Parathyroid adenoma (tissue), 2 donors: ENCODE results near the gene CALML6.

Experiments used
- H2AFZ ChIP-seq: fragments of 300-600 bp; sonication (generic); one replicate; pipeline ENCODE4 v1.7.0; 2017; ENCODE audit warnings: antibody characterized with exemption, mild to moderate bottlenecking
- H3K27ac ChIP-seq: fragments of 300-600 bp; sonication (generic); one replicate; pipeline ENCODE4 v1.7.0; 2017
- H3K27me3 ChIP-seq: fragments of 300-600 bp; sonication (generic); one replicate; pipeline ENCODE4 v1.7.0; 2017; ENCODE audit warnings: low read length; ENCODE audit not compliant: control insufficient read depth, insufficient read depth
- H3K36me3 ChIP-seq: fragments of 300-600 bp; sonication (generic); one replicate; pipeline ENCODE4 v1.7.0; 2017; ENCODE audit warnings: low read length; ENCODE audit not compliant: control insufficient read depth, insufficient read depth
- H3K4me1 ChIP-seq: fragments of 300-600 bp; sonication (generic); one replicate; pipeline ENCODE4 v1.7.0; 2017; ENCODE audit warnings: control low read depth
- H3K4me2 ChIP-seq: fragments of 300-600 bp; sonication (generic); one replicate; pipeline ENCODE4 v1.7.0; 2017; ENCODE audit warnings: low read length
- H3K4me3 ChIP-seq: fragments of 300-600 bp; sonication (generic); one replicate; pipeline ENCODE4 v1.7.0; 2017; ENCODE audit warnings: low read depth, low read length
- H3K79me2 ChIP-seq: fragments of 300-600 bp; sonication (generic); one replicate; pipeline ENCODE4 v1.7.0; 2017; ENCODE audit warnings: control low read depth
- H3K9ac ChIP-seq: fragments of 300-600 bp; sonication (generic); one replicate; pipeline ENCODE4 v1.7.0; 2017; ENCODE audit warnings: mild to moderate bottlenecking
- H3K9me3 ChIP-seq: fragments of 300-600 bp; sonication (generic); one replicate; pipeline ENCODE4 v1.7.0; 2017; ENCODE audit warnings: low read length; ENCODE audit not compliant: control insufficient read depth
- TF ChIP-seq, protein P1 (sequence below): fragments of 300-600 bp; sonication (generic); IDR thresholded peaks from one replicate; pipeline ENCODE4 v1.7.0; 2017; ENCODE audit warnings: antibody characterized with exemption, mild to moderate bottlenecking
- donor health status: primary hyperparathyroidism.

CALML6 gene

DNA sequence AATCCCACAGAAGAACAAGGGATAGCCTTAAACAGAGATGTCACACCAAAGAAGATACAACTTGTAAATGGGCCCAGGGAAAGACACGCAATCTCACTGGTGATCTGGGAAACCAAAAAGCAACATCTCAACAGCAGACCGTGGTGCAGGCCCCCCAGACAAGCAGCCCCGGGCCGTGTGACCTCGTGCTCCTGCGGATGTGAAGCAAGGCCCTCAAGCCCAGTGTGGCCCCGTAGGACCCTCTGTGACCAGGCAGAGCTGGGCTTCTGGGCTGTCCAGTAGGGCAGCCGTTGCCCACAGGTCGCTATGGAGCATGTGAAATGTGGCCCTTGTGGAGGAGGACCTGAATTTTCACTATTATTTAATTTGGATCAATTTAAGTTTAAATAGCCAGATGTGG lies 39.0 kb downstream of the CALML6 start:
- H3K27me3 ChIP-seq: no peaks in the 10 kb centered on the region
- H2AFZ ChIP-seq: no peak overlapping the region
- no peaks in the 10 kb centered on the region for H3K9me3 ChIP-seq
- no peak overlapping the region for H3K9ac ChIP-seq
- no peaks in the 10 kb centered on the region for H3K4me1 ChIP-seq
- no peaks in the 10 kb centered on the region for H3K36me3 ChIP-seq
- H3K27ac ChIP-seq: no peak overlapping the region
- H3K4me3 ChIP-seq: no peak overlapping the region
- TF ChIP-seq, protein P1, sequence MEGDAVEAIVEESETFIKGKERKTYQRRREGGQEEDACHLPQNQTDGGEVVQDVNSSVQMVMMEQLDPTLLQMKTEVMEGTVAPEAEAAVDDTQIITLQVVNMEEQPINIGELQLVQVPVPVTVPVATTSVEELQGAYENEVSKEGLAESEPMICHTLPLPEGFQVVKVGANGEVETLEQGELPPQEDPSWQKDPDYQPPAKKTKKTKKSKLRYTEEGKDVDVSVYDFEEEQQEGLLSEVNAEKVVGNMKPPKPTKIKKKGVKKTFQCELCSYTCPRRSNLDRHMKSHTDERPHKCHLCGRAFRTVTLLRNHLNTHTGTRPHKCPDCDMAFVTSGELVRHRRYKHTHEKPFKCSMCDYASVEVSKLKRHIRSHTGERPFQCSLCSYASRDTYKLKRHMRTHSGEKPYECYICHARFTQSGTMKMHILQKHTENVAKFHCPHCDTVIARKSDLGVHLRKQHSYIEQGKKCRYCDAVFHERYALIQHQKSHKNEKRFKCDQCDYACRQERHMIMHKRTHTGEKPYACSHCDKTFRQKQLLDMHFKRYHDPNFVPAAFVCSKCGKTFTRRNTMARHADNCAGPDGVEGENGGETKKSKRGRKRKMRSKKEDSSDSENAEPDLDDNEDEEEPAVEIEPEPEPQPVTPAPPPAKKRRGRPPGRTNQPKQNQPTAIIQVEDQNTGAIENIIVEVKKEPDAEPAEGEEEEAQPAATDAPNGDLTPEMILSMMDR: no peak
- H3K79me2 ChIP-seq: no peaks in the 10 kb centered on the region
- no peak overlapping the region for H3K4me2 ChIP-seq

DNA sequence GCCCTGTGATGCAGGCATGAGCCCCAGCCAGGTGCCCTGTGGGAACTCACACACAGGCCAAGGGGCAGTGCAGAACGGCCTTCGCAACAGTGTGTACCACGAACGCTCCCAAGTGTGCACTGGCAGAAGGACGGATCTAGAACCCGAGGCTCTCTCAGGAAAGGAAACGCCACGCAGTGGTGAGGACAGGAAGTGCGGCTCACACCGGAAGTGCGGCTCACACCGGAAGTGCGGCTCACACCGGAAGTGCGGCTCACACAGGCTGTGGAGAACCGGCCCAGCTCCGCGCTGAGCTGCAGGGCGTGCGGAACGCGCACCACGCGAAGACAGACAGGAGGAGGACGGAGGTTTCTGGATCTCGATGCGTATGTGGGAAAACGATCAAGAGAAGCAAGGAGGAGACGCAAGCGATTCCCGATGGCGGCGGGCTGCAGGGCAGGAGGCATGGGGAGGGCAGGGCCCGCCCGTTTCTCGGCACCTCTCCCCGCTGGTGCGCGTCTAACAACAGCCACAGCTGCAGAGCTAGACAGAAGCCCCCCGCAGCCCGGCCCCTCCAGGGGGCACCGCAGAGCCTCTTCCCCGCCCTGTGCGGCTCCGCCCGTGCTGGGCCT lies 39.9 kb downstream of the CALML6 start:
- Histone ChIP-seq H3K79me2 (no peaks in the 10 kb centered on the region), H3K9ac (no peak overlapping the region), H3K36me3 (no peaks in the 10 kb centered on the region), H3K4me2 (no peak overlapping the region), H3K4me3 (no peak overlapping the region), H3K27me3 (no peaks in the 10 kb centered on the region), H3K9me3 (no peaks in the 10 kb centered on the region), H3K27ac (no peak overlapping the region), H3K4me1 (no peaks in the 10 kb centered on the region), H2AFZ (no peak overlapping the region)
- TF ChIP-seq, protein P1: no peak

DNA sequence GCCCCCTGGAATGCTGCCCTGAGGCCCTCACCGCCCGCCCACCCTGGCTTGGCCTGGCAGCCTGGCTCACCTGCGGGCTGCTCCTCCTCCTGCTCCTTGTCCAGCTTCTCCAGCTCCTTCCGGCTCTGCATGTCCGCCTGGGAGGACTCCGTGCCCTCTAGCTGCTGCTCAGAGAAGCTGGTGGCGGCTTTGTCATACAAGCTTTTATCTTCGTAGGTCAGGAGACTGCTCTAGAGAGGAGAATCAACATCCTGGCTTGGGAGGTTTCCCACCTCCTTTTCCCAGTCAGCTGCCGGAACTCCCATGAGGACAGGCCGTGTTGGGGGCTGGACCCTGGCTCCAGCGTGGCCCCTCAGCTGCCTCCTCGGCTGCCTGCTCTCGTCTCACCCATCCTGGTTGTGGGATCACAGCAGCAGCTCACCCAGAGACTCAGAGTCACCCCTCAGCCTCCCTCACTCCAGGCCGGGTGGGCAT lies 40.6 kb downstream of the CALML6 start:
- H3K9me3 ChIP-seq: no peaks in the 10 kb centered on the region
- no peak overlapping the region for H3K27ac ChIP-seq
- no peaks in the 10 kb centered on the region for H3K79me2 ChIP-seq
- no peak overlapping the region for H3K4me3 ChIP-seq
- no peak overlapping the region for H3K4me2 ChIP-seq
- no peaks in the 10 kb centered on the region for H3K36me3 ChIP-seq
- no peak overlapping the region for H3K9ac ChIP-seq
- H2AFZ ChIP-seq: no peak overlapping the region
- no peaks in the 10 kb centered on the region for H3K27me3 ChIP-seq
- no peaks in the 10 kb centered on the region for H3K4me1 ChIP-seq
- TF ChIP-seq, protein P1: no peak

DNA sequence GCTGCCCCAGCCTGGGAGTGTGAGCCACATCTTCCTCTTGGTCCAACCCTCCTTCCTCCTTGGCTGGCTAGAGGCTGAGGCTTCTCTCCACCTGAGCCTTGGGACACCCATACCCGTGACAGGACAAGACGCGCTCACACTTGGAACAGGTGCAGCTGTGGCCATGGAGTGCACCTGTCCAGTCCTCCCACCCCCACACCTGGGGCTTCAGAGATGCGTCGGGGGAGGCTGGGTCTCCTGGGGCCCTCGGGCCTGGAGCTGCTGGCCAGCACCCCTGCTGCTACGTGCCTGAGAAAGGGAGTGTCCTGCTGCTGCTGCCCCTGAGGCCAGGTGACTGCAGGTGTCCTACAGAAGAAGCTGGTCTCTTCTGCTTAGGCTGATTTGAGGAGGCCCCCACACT lies 41.0 kb downstream of the CALML6 start:
- Histone ChIP-seq H3K36me3 (no peaks in the 10 kb centered on the region), H3K4me3 (no peak overlapping the region), H3K27ac (no peak overlapping the region), H3K79me2 (no peaks in the 10 kb centered on the region), H3K4me1 (no peaks in the 10 kb centered on the region), H3K9ac (no peak overlapping the region), H2AFZ (no peak overlapping the region), H3K27me3 (no peaks in the 10 kb centered on the region), H3K4me2 (no peak overlapping the region), H3K9me3 (no peaks in the 10 kb centered on the region)
- TF ChIP-seq, protein P1: no peak
